SK-N-SH (cell line): ENCODE measurements around the gene ANKRD11.
A peak's percentile ranks its signal among the peaks of the same experiment; 100 is the strongest.

Experiments used
- GATA2 ChIP-seq: sonication (generic); formaldehyde crosslinking; IDR thresholded peaks from 2 replicates; pipeline ENCODE4 v1.5.0; 2020; ENCODE audit warnings: mild to moderate bottlenecking, missing genetic modification reagents
- MAX ChIP-seq: IDR thresholded peaks from 2 replicates; pipeline ENCODE4 v1.4.0; 2012; ENCODE audit warnings: low read depth
- TF ChIP-seq, protein P1 (sequence below): fragments of 200-600 bp; sonication (generic); IDR thresholded peaks from 2 replicates; pipeline ENCODE4 v1.6.1; 2017; ENCODE audit warnings: antibody characterized with exemption, mild to moderate bottlenecking, moderate library complexity

GRCh38 chr16:89319886-89320781 is 170.2 kb downstream of the ANKRD11 start:
- TF ChIP-seq, protein P1, sequence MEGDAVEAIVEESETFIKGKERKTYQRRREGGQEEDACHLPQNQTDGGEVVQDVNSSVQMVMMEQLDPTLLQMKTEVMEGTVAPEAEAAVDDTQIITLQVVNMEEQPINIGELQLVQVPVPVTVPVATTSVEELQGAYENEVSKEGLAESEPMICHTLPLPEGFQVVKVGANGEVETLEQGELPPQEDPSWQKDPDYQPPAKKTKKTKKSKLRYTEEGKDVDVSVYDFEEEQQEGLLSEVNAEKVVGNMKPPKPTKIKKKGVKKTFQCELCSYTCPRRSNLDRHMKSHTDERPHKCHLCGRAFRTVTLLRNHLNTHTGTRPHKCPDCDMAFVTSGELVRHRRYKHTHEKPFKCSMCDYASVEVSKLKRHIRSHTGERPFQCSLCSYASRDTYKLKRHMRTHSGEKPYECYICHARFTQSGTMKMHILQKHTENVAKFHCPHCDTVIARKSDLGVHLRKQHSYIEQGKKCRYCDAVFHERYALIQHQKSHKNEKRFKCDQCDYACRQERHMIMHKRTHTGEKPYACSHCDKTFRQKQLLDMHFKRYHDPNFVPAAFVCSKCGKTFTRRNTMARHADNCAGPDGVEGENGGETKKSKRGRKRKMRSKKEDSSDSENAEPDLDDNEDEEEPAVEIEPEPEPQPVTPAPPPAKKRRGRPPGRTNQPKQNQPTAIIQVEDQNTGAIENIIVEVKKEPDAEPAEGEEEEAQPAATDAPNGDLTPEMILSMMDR: no peak
- TF ChIP-seq MAX (peak; percentile 78; the same call in 1 of the 2 replicates), GATA2 (no peak)
